GM19193 (cell line): ENCODE measurements around the gene ZNF582.

Experiments
- POLR2A ChIP-seq: IDR thresholded peaks from 4 replicates; pipeline ENCODE4 v1.6.1; 2011; ENCODE audit not compliant: insufficient read depth, insufficient read length; ENCODE audit errors: extremely low read depth

ZNF582 gene

GRCh38 chr19:56393119-56394012 is at the start of gene ZNF582:
Gene ZNF582 (minus strand): TSS chr19:56393534. CDS start chr19:56391752, 1,782 bp downstream.
- TF ChIP-seq POLR2A = peak; percentile 68

- no peak for TF ChIP-seq POLR2A
Measured at GRCh38 chr19:56441206-56441792, 48.0 kb upstream of the ZNF582 start.

- no peak for TF ChIP-seq POLR2A
Measured at GRCh38 chr19:56423985-56424353, 30.6 kb upstream of the ZNF582 start.

GRCh38 chr19:56423276-56423984 is 30.1 kb upstream of the ZNF582 start:
- TF ChIP-seq POLR2A = no peak

GRCh38 chr19:56405062-56405461 is 11.7 kb upstream of the ZNF582 start:
- TF ChIP-seq POLR2A = no peak

- TF ChIP-seq POLR2A = no peak
Measured at GRCh38 chr19:56404705-56405056, 11.3 kb upstream of the ZNF582 start.

GRCh38 chr19:56403764-56404704 is 10.7 kb upstream of the ZNF582 start, which contains the start of gene ZNF583:
Gene ZNF583 (plus strand): TSS chr19:56404332. CDS start chr19:56407115, 2,783 bp downstream.
- peak; percentile 55 for TF ChIP-seq POLR2A

- TF ChIP-seq POLR2A = no peak
Measured at GRCh38 chr19:56403261-56403660, 9.9 kb upstream of the ZNF582 start.

GRCh38 chr19:56400485-56400884 is 7.2 kb upstream of the ZNF582 start:
- TF ChIP-seq POLR2A = no peak

- TF ChIP-seq POLR2A = no peak
Measured at GRCh38 chr19:56398809-56399208, 5.5 kb upstream of the ZNF582 start.

- TF ChIP-seq POLR2A = no peak
Measured at GRCh38 chr19:56383826-56384605, 9.3 kb downstream of the ZNF582 start.

GRCh38 chr19:56377105-56377924 is 16.0 kb downstream of the ZNF582 start:
- TF ChIP-seq POLR2A = no peak

- TF ChIP-seq POLR2A = no peak
Measured at GRCh38 chr19:56372281-56372680, 21.1 kb downstream of the ZNF582 start.

- no peak for TF ChIP-seq POLR2A
Measured at GRCh38 chr19:56369886-56370676, 23.3 kb downstream of the ZNF582 start.
